K562 (cell line): ENCODE data around the gene NCOA1. TPM values are rescaled to one million over a fixed set of nuclear protein-coding genes. Genes with fewer than 3 reads are reported as not detected.
A peak's percentile ranks its signal among the peaks of the same experiment; 100 is the strongest.

Experiments used
- ATAC-seq: fragments of 200-7000 bp; cut with Tn5 transposase; 3 replicates; pipeline ENCODE4 v1.9.1; 2020; ENCODE audit warnings: moderate library complexity
- BruUV-seq: library from RNA; stranded (reverse); fragments of 400-500 nt; replicated peaks from 2 replicates; lab custom pipeline; 2021; lab: Mats Ljungman, UMichigan
- CTCF ChIA-PET: fragments of 300-600 bp; formaldehyde crosslinking; extraction: SDS; loops from one replicate; lab custom pipeline; 2021; ENCODE audit warnings: low intra/inter-chr PET ratio; lab: Yijun Ruan, JAX
- POLR2A ChIA-PET: fragments of 300-600, 350-650 bp; sonication (Branson Sonifier 250); formaldehyde crosslinking; extraction: SDS; loops from one replicate; lab custom pipeline; 2021; ENCODE audit warnings: antibody characterized with exemption, inconsistent platforms; lab: Yijun Ruan, JAX
- DNase-seq, 4 experiments: peaks; one replicate each; pipeline versions ENCODE4 v3.0.0 to v3.0.0-alpha.2; 2011 to 2018; ENCODE audit warnings: low spot score in 3 of 4, mixed read lengths in 3 of 4; ENCODE audit errors: extremely low read depth in 1 of 4
- FAIRE-seq: peaks from 2 replicates; lab custom pipeline; 2011; peaks lifted over from hg19 to GRCh38; lab: Jason Lieb, UNC
- H2AFZ ChIP-seq: 2 replicates; pipeline ENCODE4 v1.6.0; 2011; ENCODE audit warnings: low read depth, low read length, control low read depth, inconsistent platforms
- H3K27ac ChIP-seq: fragments of 200-600 bp; 3 replicates; pipeline ENCODE4 v1.8.0; 2011; ENCODE audit warnings: low read depth, mild to moderate bottlenecking, control low read depth, inconsistent platforms, low read length, moderate library complexity, mixed read lengths; ENCODE audit errors: extremely low read depth
- H3K27me3 ChIP-seq, 2 experiments: fragments of 300-600 bp in 1 of 2; 2 replicates in 1 of 2; 3 replicates in 1 of 2; pipeline versions ENCODE4 v1.6.0 to v1.8.0; 2011; ENCODE audit warnings: inconsistent platforms in 2 of 2, low read length in 2 of 2, mild to moderate bottlenecking in 1 of 2, mixed read lengths in 1 of 2, moderate library complexity in 1 of 2; ENCODE audit not compliant: control insufficient read depth in 2 of 2, insufficient read depth in 2 of 2
- H3K36me3 ChIP-seq: fragments of 300-600 bp; 3 replicates; pipeline ENCODE4 v1.8.0; 2011; ENCODE audit warnings: mild to moderate bottlenecking, low read length, inconsistent platforms; ENCODE audit not compliant: control insufficient read depth, insufficient read depth
- H3K4me1 ChIP-seq, 2 experiments: fragments of 200-600 bp in 1 of 2; replicated peaks in 1 of 2; 2 replicates in 1 of 2; 3 replicates in 1 of 2; pipeline versions ENCODE4 v1.5.1 to v1.8.0; 2011; ENCODE audit warnings: inconsistent platforms in 2 of 2, low read length in 2 of 2, mild to moderate bottlenecking in 1 of 2, mixed read lengths in 1 of 2, moderate library complexity in 1 of 2; ENCODE audit not compliant: control insufficient read depth in 2 of 2, insufficient read depth in 2 of 2
- H3K4me2 ChIP-seq: 2 replicates; pipeline ENCODE4 v1.6.1; 2011; ENCODE audit warnings: low read length, control low read depth, inconsistent platforms, mixed read lengths; ENCODE audit not compliant: insufficient read depth
- H3K4me3 ChIP-seq: fragments of 200-600 bp; sonication (generic), shearing (Covaris generic); 2 replicates; pipeline ENCODE4 v1.5.1; 2016; ENCODE audit warnings: control low read depth, inconsistent platforms
- H3K79me2 ChIP-seq: fragments of 200-600 bp; 3 replicates; pipeline ENCODE4 v1.8.0; 2011; ENCODE audit warnings: low read length, inconsistent platforms; ENCODE audit not compliant: control insufficient read depth, insufficient read depth
- H3K9ac ChIP-seq, 2 experiments: 2 replicates each; pipeline versions ENCODE4 v1.6.0 to v1.6.1; 2011; ENCODE audit warnings: low read depth in 2 of 2, low read length in 2 of 2, control low read depth in 1 of 2, inconsistent platforms in 1 of 2, mild to moderate bottlenecking in 1 of 2, mixed read lengths in 1 of 2; ENCODE audit not compliant: insufficient read depth in 1 of 2
- H3K9me1 ChIP-seq: one replicate; pipeline ENCODE4 v1.6.0; 2011; ENCODE audit warnings: inconsistent platforms, mild to moderate bottlenecking, low read length, moderate library complexity; ENCODE audit not compliant: control insufficient read depth, insufficient read depth
- H3K9me3 ChIP-seq: replicated peaks from 2 replicates; pipeline ENCODE4 v1.5.1; 2011; ENCODE audit warnings: low read depth, low read length, inconsistent platforms; ENCODE audit not compliant: control insufficient read depth, insufficient read depth
- H4K20me1 ChIP-seq: replicated peaks from 2 replicates; pipeline ENCODE4 v1.6.1; 2011; ENCODE audit warnings: low read length, inconsistent platforms, mixed read lengths; ENCODE audit not compliant: control insufficient read depth, insufficient read depth
- WGBS: fragments of 100-300 bp; shearing (Covaris generic); methylation state at CpG from one replicate; pipeline ENCODE4 v1.1.6; 2016; ENCODE audit warnings: low coverage, mixed read lengths; ENCODE audit not compliant: insufficient coverage; ENCODE audit errors: missing lambda C conversion rate; 5-methylcytosine and 5-hydroxymethylcytosine counted together
- in situ Hi-C: fragments of 300-500 bp; cut with MboI; formaldehyde crosslinking; loops from 4 replicates; pipeline ENCODE4 v1.15.0; 2018; ENCODE audit warnings: inconsistent platforms, mixed read lengths
- intact Hi-C: fragments of 100-400 bp; cut with micrococcal nuclease; formaldehyde crosslinking; loops from 2 replicates; pipeline ENCODE4 v1.14.2; 2022
- polyA plus RNA-seq, 8 experiments: library from polyadenylated mRNA; depleted of rRNA in 4 of 8; stranded (reverse) in 5 of 8; unstranded in 3 of 8; fragments of >200 nt; fragmentation: Nextera tagmentation in 2 of 8; fragmentation: Illumina TruSeq in 1 of 8; extraction: Ambion mirVana in 2 of 8; extraction: Trizol in 1 of 8; gene quantifications; 2 replicates each; pipeline versions ENCODE4 v1.2.1 to v1.2.3, GENCODE V29; 2011 to 2014; ENCODE audit warnings: inconsistent platforms in 1 of 8, missing spikeins in 1 of 8
- total RNA-seq, 7 experiments: library from RNA; depleted of rRNA in 6 of 7; stranded (reverse); fragments of >200 nt in 6 of 7; fragmentation: Illumina TruSeq in 2 of 7; extraction: Trizol in 2 of 7; gene quantifications; 2 replicates each; pipeline versions ENCODE4 v1.2.1 to v1.2.3, GENCODE V29; 2011 to 2021; ENCODE audit warnings: low replicate concordance in 1 of 7
- TF ChIP-seq, protein P1 (sequence below): IDR thresholded peaks from 2 replicates; pipeline ENCODE4 v1.6.1; 2014; ENCODE audit warnings: antibody characterized with exemption
- TF ChIP-seq, protein P2 (sequence below): fragments of 250-450 bp; sonication (Bioruptor Pico); IDR thresholded peaks from 2 replicates; pipeline ENCODE4 v1.4.0; 2020; ENCODE audit warnings: mild to moderate bottlenecking, moderate library complexity
- TF ChIP-seq, protein P3 (sequence below): fragments of 250-450 bp; sonication (Bioruptor Pico); IDR thresholded peaks from 2 replicates; pipeline ENCODE4 v1.8.0; 2021; ENCODE audit warnings: mild to moderate bottlenecking, moderate library complexity
- TF ChIP-seq, protein P4 (sequence below): fragments of 150-350 bp; IDR thresholded peaks from 2 replicates; pipeline ENCODE4 v1.6.1; 2014; ENCODE audit warnings: low read depth, mild to moderate bottlenecking, low read length, borderline replicate concordance
- TF ChIP-seq, protein P5 (sequence below): fragments of 250-450 bp; sonication (Bioruptor Pico); IDR thresholded peaks from 2 replicates; pipeline ENCODE4 v1.4.0; 2020
- TF ChIP-seq, protein P6 (sequence below), 2 experiments: fragments of 450-650 bp in 1 of 2; sonication (generic) in 1 of 2; formaldehyde crosslinking; conservative IDR thresholded peaks; 2 replicates each; pipeline versions ENCODE4 v1.4.0 to v1.8.1; 2020 to 2022; ENCODE audit warnings: mild to moderate bottlenecking in 1 of 2, missing genetic modification reagents in 1 of 2

The NCOA1 gene
- total and polyA plus RNA-seq, 9 of the 15 experiments (the other 6 are each of a cell fraction or from before 2014, with no cell fraction given): 4.9 to 25.7 (median 17.0) TPM

DNA sequence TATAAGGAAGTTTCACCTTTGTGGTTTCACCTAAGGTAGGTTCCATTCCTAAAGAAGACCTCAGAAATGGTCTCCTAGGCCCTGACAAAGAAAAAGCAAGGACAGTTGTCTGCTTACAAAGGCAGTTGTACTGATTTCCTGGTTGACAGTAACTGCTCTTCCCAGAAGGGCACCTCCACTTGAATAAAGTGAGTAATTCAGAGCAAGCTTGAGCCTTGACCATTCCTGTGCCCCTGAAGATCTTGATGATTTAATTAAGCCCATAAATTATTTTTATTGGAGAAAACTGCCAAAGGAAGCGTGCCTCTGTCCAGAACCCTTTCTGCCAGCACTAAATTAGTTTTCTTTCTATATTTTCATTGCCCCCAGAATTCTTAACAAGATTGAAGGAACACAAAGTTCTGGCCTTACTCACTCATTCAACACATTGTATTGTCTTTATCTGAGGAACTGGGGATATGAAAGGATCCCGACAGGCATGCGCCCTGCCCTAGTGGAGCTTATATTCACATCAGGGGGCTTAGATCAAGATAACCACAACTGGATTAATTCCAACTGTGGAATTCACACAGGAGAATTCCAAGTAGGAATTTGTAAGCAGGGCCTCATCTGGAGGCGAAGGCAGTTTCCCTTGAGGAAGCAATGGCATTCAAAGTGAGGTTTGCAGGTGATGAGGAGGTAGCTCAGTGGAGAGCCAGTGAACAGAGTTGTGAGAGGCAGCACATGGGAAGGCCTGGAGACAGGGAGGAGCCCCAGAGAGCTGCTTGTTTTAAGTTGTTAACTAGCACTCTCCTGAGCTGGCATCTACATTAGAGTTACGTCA lies 280.9 kb downstream of the NCOA1 start:
- Histone ChIP-seq H3K9ac (no peak overlapping the region), H3K27ac (no peak overlapping the region), H3K4me1 (peaks cover 0 to 7% of the 10 kb centered on the region in 2 experiments; a peak in 2 of 5 replicates), H3K4me2 (no peak overlapping the region), H3K27me3 (no peaks in the 10 kb centered on the region; a peak in 1 of 5 replicates), H3K9me1 (no peaks in the 10 kb centered on the region), H3K36me3 (peaks cover 10% of the 10 kb centered on the region; the same call in 1 of the 3 replicates), H3K79me2 (no peaks in the 10 kb centered on the region), H2AFZ (no peak overlapping the region), H3K9me3 (no peaks in the 10 kb centered on the region; the same call in 1 of the 2 replicates), H4K20me1 (no peaks in the 10 kb centered on the region), H3K4me3 (no peak overlapping the region)
- peak; percentile 79 for FAIRE-seq
- intact Hi-C loops: no loop called here
- ChIA-PET CTCF (no interaction called here), POLR2A (no interaction called here)
- 82% methylated on average over 5 of the region's 5 CpGs for WGBS
- ATAC-seq: peak; percentile 48; the same call in 1 of the 3 replicates
- no peak for DNase-seq
- BruUV-seq: no TSS peak
- in situ Hi-C loops: no loop called here
- TF ChIP-seq, protein P1, sequence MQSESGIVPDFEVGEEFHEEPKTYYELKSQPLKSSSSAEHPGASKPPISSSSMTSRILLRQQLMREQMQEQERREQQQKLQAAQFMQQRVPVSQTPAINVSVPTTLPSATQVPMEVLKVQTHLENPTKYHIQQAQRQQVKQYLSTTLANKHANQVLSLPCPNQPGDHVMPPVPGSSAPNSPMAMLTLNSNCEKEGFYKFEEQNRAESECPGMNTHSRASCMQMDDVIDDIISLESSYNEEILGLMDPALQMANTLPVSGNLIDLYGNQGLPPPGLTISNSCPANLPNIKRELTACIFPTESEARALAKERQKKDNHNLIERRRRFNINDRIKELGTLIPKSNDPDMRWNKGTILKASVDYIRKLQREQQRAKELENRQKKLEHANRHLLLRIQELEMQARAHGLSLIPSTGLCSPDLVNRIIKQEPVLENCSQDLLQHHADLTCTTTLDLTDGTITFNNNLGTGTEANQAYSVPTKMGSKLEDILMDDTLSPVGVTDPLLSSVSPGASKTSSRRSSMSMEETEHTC: no peak
- TF ChIP-seq, protein P2, sequence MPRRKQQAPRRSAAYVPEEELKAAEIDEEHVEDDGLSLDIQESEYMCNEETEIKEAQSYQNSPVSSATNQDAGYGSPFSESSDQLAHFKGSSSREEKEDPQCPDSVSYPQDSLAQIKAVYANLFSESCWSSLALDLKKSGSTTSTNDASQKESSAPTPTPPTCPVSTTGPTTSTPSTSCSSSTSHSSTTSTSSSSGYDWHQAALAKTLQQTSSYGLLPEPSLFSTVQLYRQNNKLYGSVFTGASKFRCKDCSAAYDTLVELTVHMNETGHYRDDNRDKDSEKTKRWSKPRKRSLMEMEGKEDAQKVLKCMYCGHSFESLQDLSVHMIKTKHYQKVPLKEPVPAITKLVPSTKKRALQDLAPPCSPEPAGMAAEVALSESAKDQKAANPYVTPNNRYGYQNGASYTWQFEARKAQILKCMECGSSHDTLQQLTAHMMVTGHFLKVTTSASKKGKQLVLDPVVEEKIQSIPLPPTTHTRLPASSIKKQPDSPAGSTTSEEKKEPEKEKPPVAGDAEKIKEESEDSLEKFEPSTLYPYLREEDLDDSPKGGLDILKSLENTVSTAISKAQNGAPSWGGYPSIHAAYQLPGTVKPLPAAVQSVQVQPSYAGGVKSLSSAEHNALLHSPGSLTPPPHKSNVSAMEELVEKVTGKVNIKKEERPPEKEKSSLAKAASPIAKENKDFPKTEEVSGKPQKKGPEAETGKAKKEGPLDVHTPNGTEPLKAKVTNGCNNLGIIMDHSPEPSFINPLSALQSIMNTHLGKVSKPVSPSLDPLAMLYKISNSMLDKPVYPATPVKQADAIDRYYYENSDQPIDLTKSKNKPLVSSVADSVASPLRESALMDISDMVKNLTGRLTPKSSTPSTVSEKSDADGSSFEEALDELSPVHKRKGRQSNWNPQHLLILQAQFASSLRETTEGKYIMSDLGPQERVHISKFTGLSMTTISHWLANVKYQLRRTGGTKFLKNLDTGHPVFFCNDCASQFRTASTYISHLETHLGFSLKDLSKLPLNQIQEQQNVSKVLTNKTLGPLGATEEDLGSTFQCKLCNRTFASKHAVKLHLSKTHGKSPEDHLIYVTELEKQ (CRISPR knock-in tag): no peak
- TF ChIP-seq, protein P3, sequence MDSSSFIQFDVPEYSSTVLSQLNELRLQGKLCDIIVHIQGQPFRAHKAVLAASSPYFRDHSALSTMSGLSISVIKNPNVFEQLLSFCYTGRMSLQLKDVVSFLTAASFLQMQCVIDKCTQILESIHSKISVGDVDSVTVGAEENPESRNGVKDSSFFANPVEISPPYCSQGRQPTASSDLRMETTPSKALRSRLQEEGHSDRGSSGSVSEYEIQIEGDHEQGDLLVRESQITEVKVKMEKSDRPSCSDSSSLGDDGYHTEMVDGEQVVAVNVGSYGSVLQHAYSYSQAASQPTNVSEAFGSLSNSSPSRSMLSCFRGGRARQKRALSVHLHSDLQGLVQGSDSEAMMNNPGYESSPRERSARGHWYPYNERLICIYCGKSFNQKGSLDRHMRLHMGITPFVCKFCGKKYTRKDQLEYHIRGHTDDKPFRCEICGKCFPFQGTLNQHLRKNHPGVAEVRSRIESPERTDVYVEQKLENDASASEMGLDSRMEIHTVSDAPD (CRISPR knock-in tag): no peak
- TF ChIP-seq, protein P4, sequence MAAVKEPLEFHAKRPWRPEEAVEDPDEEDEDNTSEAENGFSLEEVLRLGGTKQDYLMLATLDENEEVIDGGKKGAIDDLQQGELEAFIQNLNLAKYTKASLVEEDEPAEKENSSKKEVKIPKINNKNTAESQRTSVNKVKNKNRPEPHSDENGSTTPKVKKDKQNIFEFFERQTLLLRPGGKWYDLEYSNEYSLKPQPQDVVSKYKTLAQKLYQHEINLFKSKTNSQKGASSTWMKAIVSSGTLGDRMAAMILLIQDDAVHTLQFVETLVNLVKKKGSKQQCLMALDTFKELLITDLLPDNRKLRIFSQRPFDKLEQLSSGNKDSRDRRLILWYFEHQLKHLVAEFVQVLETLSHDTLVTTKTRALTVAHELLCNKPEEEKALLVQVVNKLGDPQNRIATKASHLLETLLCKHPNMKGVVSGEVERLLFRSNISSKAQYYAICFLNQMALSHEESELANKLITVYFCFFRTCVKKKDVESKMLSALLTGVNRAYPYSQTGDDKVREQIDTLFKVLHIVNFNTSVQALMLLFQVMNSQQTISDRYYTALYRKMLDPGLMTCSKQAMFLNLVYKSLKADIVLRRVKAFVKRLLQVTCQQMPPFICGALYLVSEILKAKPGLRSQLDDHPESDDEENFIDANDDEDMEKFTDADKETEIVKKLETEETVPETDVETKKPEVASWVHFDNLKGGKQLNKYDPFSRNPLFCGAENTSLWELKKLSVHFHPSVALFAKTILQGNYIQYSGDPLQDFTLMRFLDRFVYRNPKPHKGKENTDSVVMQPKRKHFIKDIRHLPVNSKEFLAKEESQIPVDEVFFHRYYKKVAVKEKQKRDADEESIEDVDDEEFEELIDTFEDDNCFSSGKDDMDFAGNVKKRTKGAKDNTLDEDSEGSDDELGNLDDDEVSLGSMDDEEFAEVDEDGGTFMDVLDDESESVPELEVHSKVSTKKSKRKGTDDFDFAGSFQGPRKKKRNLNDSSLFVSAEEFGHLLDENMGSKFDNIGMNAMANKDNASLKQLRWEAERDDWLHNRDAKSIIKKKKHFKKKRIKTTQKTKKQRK: no peak
- TF ChIP-seq, protein P5, sequence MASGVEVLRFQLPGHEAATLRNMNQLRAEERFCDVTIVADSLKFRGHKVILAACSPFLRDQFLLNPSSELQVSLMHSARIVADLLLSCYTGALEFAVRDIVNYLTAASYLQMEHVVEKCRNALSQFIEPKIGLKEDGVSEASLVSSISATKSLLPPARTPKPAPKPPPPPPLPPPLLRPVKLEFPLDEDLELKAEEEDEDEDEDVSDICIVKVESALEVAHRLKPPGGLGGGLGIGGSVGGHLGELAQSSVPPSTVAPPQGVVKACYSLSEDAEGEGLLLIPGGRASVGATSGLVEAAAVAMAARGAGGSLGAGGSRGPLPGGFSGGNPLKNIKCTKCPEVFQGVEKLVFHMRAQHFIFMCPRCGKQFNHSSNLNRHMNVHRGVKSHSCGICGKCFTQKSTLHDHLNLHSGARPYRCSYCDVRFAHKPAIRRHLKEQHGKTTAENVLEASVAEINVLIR (CRISPR knock-in tag): no peak
- TF ChIP-seq, protein P6, sequence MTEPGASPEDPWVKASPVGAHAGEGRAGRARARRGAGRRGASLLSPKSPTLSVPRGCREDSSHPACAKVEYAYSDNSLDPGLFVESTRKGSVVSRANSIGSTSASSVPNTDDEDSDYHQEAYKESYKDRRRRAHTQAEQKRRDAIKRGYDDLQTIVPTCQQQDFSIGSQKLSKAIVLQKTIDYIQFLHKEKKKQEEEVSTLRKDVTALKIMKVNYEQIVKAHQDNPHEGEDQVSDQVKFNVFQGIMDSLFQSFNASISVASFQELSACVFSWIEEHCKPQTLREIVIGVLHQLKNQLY (CRISPR knock-in tag; conservative IDR thresholded peaks at IDR 0.05): no peak
